GM10248 (cell line): ENCODE measurements around the gene ZNFX1.
"Not testable (repeated sequence)": the region's sequence is repeated elsewhere in the genome, so short reads cannot be mapped to it uniquely, and the experiment has no call there.

Experiments used
- CTCF ChIA-PET: fragments of 300-600 bp; sonication (Branson Sonifier 250); formaldehyde crosslinking; extraction: SDS; loops from one replicate; lab custom pipeline; 2021; ENCODE audit warnings: antibody characterized with exemption; lab: Yijun Ruan, JAX
- POLR2A ChIA-PET: fragments of 350-650 bp; sonication (Branson Sonifier 250); formaldehyde crosslinking; extraction: SDS; loops from one replicate; lab custom pipeline; 2020; ENCODE audit warnings: antibody characterized with exemption; lab: Yijun Ruan, JAX
- DNase-seq: peaks from one replicate; pipeline ENCODE4 v3.0.0; 2012; ENCODE audit errors: extremely low spot score
- CTCF ChIP-seq: IDR thresholded peaks from 2 replicates; pipeline ENCODE4 v1.5.1; 2012; ENCODE audit warnings: mild to moderate bottlenecking, low read depth; ENCODE audit errors: extremely low read depth, missing control alignments, control extremely low read depth

Gene ZNFX1

GRCh38 chr20:49318430-49319207 lies 40.8 kb upstream of the ZNFX1 start:
- ChIA-PET CTCF (interaction anchor here (1.1 kb wide), 1 partner anchor 27 kb away, joined by 3 read pairs; no protein-coding TSS in a partner anchor), POLR2A (no interaction called here)
- DNase-seq, result no peak
- TF ChIP-seq CTCF, result no peak

GRCh38 chr20:49318091-49318429 lies 40.2 kb upstream of the ZNFX1 start:
- ChIA-PET CTCF (interaction anchor here (1.1 kb wide), 1 partner anchor 26 kb away, joined by 3 read pairs; no protein-coding TSS in a partner anchor), POLR2A (no interaction called here)
- TF ChIP-seq CTCF, result no peak

GRCh38 chr20:49316704-49317103 lies 38.8 kb upstream of the ZNFX1 start:
- no peak for DNase-seq
- ChIA-PET POLR2A (no interaction called here), CTCF (no interaction called here)
- no peak for TF ChIP-seq CTCF

More at GRCh38 chr20:49318091-49318429, 40.2 kb upstream of the ZNFX1 start:
- no peak for DNase-seq

GRCh38 chr20:49315580-49315979 lies 37.7 kb upstream of the ZNFX1 start:
- no peak for DNase-seq
- TF ChIP-seq CTCF, result no peak
- CTCF ChIA-PET, result no interaction called here
- POLR2A ChIA-PET, result no interaction called here

GRCh38 chr20:49314052-49314451 lies 36.2 kb upstream of the ZNFX1 start:
- DNase-seq, POLR2A ChIA-PET: not testable (repeated sequence)
- CTCF ChIA-PET, result interaction anchor here (1.0 kb wide), 2 partner anchors 296 to 758 kb away, joined by 3 to 4 read pairs; no protein-coding TSS in a partner anchor

GRCh38 chr20:49313283-49313682 lies 35.4 kb upstream of the ZNFX1 start:
- DNase-seq, result no peak
- ChIA-PET POLR2A (no interaction called here), CTCF (interaction anchor here (1.0 to 1.1 kb wide), 3 partner anchors 21 to 758 kb away, joined by 3 to 4 read pairs (median 3); no protein-coding TSS in a partner anchor)
- no peak for TF ChIP-seq CTCF

GRCh38 chr20:49312661-49313060 lies 34.8 kb upstream of the ZNFX1 start:
- no peak for DNase-seq
- no peak for TF ChIP-seq CTCF
- ChIA-PET CTCF (interaction anchor here (0.8 to 1.1 kb wide), 2 partner anchors 9 to 22 kb away, joined by 3 read pairs; no protein-coding TSS in a partner anchor), POLR2A (no interaction called here)
